DND-41 (cell line): Measurements from ENCODE around the gene EIF2B2.

Source experiments
- CTCF ChIP-seq: IDR thresholded peaks from 2 replicates; pipeline ENCODE4 v1.5.1; 2012; ENCODE audit warnings: borderline replicate concordance, low read length, moderate library complexity, mild to moderate bottlenecking; ENCODE audit not compliant: poor library complexity, severe bottlenecking; ENCODE audit errors: extremely low read depth
- EZH2 ChIP-seq: IDR thresholded peaks from 3 replicates; pipeline ENCODE4 v1.6.1; 2012; ENCODE audit warnings: borderline replicate concordance, low read depth, mild to moderate bottlenecking, moderate library complexity, low read length, inconsistent platforms; ENCODE audit not compliant: severe bottlenecking

- no peak for TF ChIP-seq CTCF
- TF ChIP-seq EZH2 = no peak
Observed at GRCh38 chr14:74977901-74978385, 24.8 kb upstream of the EIF2B2 start.
